IPS-NIHi7 (cell line): ENCODE measurements around the gene NDUFAF8.
A peak's percentile ranks its signal among the peaks of the same experiment; 100 is the strongest.

Experiments
- DNase-seq: peaks from one replicate; pipeline ENCODE4 v3.0.0; 2012; ENCODE audit warnings: mixed read lengths; ENCODE audit errors: extremely low spot score

Gene NDUFAF8

GRCh38 chr17:81200695-81201580 is 38.2 kb upstream of the NDUFAF8 start:
- DNase-seq: peak; percentile 65

- no peak for DNase-seq
Measured at GRCh38 chr17:81202318-81202717, 36.8 kb upstream of the NDUFAF8 start.

- DNase-seq: no peak
Measured at GRCh38 chr17:81203136-81203535, 36.0 kb upstream of the NDUFAF8 start.

GRCh38 chr17:81204578-81204977 is 34.5 kb upstream of the NDUFAF8 start:
- no peak for DNase-seq

- DNase-seq: no peak
Measured at GRCh38 chr17:81206166-81206565, 33.0 kb upstream of the NDUFAF8 start.

GRCh38 chr17:81206657-81207056 is 32.5 kb upstream of the NDUFAF8 start:
- DNase-seq: no peak

GRCh38 chr17:81207610-81208581 is 31.2 kb upstream of the NDUFAF8 start:
- DNase-seq: no peak

- no peak for DNase-seq
Measured at GRCh38 chr17:81208651-81209050, 30.5 kb upstream of the NDUFAF8 start.

- no peak for DNase-seq
Measured at GRCh38 chr17:81209141-81209540, 30.0 kb upstream of the NDUFAF8 start.

GRCh38 chr17:81210466-81210865 is 28.7 kb upstream of the NDUFAF8 start:
- DNase-seq: no peak

GRCh38 chr17:81210868-81211267 is 28.2 kb upstream of the NDUFAF8 start:
- no peak for DNase-seq

GRCh38 chr17:81212365-81212764 is 26.8 kb upstream of the NDUFAF8 start:
- no peak for DNase-seq

GRCh38 chr17:81213978-81214377 is 25.1 kb upstream of the NDUFAF8 start:
- no peak for DNase-seq

GRCh38 chr17:81217491-81217890 is 21.6 kb upstream of the NDUFAF8 start:
- DNase-seq: no peak

GRCh38 chr17:81218459-81218858 is 20.7 kb upstream of the NDUFAF8 start:
- DNase-seq: no peak

GRCh38 chr17:81218991-81219390 is 20.1 kb upstream of the NDUFAF8 start:
- DNase-seq: no peak

GRCh38 chr17:81219476-81220180 is 19.5 kb upstream of the NDUFAF8 start:
- no peak for DNase-seq

GRCh38 chr17:81221371-81221841 is 17.7 kb upstream of the NDUFAF8 start:
- DNase-seq: peak; percentile 40

- DNase-seq: no peak
Measured at GRCh38 chr17:81221842-81222619, 17.1 kb upstream of the NDUFAF8 start.

- DNase-seq: no peak
Measured at GRCh38 chr17:81222620-81222905, 16.6 kb upstream of the NDUFAF8 start.
